M059J (cell line): ENCODE data around the gene APCDD1. TPM values are rescaled to one million over a fixed set of nuclear protein-coding genes. Genes with fewer than 3 reads are reported as not detected.
A peak's percentile ranks its signal among the peaks of the same experiment; 100 is the strongest.
"Not testable (repeated sequence)": the region's sequence is repeated elsewhere in the genome, so short reads cannot be mapped to it uniquely, and the experiment has no call there.

ENCODE experiments used
- DNase-seq: peaks from one replicate; pipeline ENCODE4 v3.0.0-alpha.2; 2012; ENCODE audit warnings: low read depth
- total RNA-seq: library from RNA; depleted of rRNA; stranded (reverse); fragments of >200 nt; shearing (Covaris generic); gene quantifications from 2 replicates; pipeline ENCODE4 v1.2.3, GENCODE V29; 2014

The APCDD1 gene
- total RNA-seq, 1 experiment from 2014 or later = 6.8 TPM

DNA sequence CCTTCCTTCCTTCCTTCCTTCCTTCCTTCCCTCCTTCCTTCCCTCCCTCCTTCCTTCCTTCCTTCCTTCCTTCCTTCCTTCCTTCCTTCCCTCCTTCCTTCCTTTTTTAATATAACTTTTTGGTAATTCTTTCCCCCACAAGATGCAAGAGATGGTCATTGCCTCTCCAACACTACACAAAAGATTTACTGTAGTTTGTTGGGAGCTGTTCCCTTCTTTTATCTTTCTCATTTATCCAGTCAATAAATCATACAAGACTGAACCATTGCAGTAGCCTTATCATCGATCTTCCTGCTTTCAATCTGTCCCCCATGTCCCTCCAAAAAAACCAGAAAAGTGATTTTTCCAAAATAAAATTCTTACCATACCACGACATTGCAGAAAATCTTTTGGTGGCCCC is 8.2 kb downstream of the APCDD1 start:
- no peak for DNase-seq

DNA sequence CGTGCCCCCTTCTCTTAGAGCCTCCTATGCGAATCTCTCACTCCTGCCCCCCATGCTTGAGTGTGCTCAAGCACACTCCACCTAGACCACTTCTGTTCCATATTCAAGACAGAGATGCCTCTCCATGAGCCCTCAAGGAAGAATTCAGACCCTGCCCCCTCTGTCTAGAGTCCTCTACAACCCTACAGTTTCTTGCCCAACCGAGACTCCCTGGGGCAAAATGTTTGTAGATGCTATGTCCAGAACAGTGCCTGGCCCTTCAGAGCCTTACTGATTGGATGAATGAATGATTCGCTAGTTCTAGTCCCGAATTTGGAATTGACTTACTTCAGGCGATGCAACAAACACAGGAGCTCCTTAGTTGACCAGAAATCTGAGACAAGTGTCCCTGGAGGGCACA is 8.7 kb downstream of the APCDD1 start:
- no peak for DNase-seq

DNA sequence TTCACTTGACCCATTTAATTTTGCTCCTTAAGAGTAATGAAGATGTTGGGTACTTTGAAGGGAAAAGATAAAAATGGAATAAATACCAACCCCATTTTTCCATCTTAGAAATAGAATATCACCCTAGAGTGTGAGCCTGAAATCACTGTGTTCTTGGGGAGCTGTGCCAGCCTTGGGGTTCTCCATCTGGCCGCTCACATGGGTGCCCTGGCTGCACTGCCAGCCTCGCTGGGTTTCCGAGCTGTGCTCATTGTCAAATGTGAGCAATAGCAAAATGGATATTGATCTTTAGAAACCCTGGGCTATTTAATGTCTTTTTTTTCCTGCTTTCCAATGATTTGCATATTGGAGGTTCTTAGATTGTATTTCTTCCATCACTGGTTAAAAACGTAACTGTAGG is 9.3 kb downstream of the APCDD1 start:
- DNase-seq = no peak

DNA sequence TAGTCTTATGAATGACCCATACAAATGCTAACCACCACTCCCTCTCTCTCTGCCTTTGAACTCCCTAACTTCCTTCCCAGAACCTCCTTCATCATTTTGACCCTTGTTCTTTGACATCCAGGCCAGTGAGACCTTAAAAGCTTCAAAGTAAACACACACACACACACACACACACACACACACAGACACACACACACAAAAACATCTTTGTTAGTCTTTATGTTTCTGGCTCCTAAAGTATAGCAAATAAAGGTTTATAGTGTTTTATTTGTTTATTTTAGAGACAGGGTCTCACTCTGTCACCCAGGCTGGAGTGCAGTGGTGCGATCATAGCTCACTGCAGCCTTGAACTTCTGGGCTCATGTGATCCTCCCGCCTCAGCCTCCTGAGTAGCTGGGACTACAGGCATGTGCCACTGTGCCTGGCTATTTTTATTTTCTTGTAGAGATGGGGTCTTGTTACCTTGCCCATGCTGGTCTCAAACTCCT is 9.8 kb downstream of the APCDD1 start:
- not testable (repeated sequence) for DNase-seq

DNA sequence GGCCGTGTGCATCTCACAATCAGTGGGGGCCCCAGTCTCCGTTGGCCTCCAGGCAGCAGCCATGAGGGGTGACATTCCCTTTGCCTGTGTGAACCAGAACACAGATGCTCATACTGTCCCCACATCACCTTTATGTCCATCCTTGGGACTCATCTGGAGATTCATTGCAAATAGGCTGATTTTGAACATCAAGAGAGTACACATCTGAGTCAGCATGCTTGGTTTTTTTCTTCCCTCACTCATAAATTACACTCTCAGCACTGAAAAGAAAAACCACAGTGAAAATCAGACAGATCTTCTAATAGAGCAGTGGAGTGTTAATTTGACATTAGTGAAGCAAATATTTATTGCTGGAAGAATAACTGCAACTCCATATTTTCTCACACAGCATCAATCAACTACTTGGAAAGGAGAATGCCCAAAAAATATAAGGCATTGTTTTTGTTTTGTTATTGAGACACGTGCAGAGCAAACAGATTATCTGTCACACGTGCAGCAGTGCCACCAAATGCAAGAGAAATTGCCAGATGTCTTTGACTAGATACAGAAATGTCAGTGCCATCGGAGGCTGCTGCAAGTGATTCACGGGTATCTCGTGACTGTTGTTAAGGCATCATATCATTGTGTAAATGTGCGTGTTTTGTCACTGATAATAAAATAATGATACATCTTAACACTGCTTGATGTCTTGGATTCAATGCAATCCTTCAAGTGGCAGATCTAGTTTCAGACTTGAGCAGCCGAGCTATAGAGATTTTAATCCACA is 10.9 kb downstream of the APCDD1 start:
- DNase-seq = no peak

DNA sequence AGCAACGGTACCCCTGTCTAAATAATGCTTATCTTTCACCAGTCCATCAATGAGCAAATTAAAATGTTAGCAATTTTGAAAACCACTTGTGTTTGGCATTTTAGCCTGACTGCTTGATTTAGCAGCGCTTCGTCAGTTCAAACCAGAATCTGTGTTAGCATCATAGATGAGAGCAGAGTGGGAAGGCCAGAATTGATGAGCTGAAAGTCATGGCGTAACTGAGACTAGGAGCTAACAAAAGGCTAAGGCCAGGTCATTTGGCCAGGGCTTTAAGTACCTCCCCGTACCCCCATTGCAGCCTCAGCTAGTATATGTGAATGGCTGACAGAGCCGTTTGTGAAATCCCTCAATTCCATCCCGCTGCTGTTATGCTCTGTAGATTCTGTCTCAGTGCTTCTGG is 16.0 kb downstream of the APCDD1 start:
- no peak for DNase-seq

DNA sequence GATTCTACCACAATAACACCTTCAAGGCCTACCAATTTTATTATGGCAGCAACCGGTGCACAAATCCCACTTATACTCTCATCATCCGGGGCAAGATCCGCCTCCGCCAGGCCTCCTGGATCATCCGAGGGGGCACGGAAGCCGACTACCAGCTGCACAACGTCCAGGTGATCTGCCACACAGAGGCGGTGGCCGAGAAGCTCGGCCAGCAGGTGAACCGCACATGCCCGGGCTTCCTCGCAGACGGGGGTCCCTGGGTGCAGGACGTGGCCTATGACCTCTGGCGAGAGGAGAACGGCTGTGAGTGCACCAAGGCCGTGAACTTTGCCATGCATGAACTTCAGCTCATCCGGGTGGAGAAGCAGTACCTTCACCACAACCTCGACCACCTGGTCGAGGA is 17.1 kb downstream of the APCDD1 start:
- no peak for DNase-seq

DNA sequence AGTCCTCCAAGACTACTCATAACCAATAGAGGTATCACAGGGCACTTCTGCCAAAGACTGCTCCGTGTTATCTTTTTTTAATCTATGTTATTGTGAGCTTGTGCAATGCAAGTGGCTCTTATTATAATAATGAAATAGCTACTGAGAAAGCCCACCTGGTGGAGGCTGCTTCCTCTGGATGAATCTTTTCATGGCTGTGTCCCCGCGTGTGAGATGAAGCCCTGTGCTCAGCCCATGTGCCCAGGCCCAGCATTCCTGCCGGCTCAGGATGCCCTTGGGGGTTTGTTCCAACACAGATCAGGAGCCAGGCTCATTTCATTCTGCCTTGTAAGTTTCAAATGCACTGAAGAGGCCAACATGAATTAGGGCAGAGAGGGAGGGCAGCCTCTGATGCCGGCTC is 18.7 kb downstream of the APCDD1 start:
- no peak for DNase-seq

DNA sequence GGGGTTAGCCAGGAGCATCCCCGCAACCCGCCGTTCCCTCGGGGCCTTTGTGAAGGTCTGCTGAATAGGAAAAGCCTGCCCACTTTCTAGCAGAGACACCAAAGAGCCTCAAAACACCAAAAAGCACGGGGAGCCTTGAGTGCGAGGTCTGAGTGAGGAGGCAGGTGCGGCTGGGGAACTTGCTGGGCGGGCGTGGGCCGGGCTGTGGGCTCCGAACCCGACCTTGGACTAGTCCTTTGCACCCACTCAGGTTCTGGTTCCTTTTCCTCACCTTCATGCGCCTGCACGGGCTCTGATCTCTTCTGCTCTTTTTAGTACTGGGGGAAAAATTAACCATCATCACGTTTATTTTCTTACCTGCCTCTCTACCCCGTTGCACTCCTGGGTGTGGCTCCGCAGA is 19.9 kb downstream of the APCDD1 start:
- no peak for DNase-seq

DNA sequence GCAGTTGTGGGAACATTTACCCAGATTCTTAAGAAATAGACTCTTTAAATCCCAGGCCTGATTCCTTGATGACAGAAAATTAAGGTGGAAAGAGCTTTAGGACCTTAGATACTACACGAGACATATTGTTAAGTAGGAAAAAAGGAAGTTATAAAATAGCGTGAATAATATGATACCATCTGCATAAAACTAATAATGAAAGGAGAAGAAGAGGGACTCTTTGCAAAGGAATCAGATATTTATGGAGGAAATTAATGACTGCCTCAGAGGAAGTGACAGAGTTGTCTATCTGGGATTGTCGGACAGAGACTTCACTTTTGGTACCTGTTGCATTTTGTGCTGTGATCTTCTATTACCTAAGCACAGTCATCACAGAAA is 20.8 kb downstream of the APCDD1 start:
- no peak for DNase-seq

DNA sequence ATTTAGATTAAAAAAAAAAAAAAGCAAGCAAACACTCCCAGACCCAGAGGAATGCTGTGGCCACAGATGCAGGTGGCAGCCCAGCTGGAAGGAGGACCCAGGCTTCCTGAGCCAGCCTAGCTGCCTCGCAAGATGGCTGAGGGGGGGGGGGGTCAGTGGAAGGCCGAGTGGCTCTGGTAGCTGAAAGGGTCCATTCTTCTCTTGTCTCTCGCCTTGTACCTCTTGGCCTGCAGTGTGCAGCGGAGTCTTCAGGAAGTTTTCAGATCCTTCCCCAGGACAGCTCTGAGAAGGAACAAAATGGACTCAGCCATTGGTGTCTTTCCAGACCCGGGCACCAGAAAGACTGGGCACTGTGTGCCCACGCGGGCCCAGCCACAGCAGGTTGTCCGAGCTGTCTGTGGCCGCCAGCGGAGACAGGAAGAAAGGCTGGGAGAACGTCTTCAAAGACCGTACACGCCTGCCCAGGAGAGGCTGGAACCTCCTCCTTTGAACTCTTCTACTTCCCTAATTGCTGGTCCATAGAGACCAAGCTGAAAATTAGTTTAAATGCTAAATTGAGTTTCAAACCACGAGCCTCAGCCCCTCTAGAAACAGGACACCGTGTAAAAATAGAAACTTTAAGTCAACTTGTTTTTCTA is 21.3 kb downstream of the APCDD1 start:
- DNase-seq = no peak

DNA sequence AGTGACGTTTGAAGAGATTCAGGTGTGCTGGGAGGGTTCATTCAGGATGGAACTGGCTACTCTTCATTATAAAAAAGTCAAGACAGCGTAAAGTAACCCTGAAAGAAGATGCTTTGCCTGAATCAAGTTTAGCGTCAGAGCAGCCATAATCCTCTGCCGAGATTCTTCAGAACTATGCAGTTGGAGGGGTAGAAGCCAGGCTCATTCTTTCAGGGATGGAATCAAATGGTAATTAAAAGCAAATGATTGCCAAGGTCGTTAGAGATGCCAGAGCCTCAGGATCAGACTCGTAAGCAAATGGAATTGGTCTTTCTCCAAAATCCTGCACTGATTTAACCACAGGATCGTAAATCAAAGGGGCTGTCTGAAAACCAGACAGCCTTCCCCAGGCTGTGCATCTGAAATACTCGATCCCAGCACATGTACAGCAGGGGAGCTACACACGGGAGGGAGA is 21.9 kb downstream of the APCDD1 start:
- peak; percentile 81 for DNase-seq

DNA sequence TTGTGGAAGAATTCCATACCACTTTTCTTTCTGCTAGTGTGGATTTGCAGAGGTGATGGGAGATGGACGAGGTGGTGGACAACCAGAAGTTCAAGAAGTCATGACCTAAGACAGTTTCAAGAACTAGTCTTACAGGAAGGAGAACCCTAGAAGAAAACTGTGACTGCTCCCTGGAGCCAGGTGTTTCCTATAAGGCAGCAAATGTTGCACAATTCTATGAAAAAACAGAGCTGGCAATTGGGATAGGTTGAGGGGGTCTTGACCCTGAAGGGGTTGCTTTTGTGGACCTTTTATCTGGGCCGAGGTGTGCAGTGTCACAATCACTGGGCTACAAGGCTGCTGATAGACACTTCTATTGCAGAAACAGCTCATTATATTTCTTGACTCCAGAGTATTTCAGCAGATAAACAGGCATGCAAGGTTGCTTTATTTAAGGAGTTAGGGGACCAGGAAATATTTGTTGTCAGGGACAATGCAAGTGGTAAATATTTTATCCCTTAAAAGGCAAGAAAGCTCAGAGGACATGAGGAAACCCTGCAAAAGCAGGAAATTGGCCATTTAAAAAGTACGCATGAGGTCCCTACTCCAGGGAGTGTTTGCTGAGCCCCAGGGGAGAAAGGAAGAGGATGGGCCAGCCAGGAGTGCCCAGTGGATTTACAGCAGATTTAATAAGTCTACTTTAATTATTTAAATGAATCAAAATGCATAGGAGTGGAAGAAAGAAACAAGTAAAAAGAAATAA is 22.9 kb downstream of the APCDD1 start:
- no peak for DNase-seq

DNA sequence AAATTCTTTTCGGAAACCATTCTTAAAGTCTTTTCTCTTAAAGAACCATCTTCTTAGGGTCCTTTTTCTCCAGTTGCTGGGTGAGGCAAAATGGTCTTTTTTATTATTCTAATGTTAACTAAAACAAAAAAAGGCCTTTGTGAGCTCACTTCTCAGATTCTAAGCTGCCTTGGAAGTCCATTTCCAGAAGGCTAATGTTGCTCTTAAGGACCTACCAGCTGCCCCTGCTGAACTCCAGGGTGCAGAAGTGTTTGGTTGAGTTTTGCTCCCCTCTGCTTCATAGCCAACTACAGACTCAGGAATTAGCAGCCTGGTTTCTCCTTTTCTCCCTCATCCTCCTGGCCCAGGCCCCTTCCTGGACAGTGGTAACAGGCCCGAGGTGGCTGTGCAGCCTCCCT is 23.4 kb downstream of the APCDD1 start:
- DNase-seq = no peak

DNA sequence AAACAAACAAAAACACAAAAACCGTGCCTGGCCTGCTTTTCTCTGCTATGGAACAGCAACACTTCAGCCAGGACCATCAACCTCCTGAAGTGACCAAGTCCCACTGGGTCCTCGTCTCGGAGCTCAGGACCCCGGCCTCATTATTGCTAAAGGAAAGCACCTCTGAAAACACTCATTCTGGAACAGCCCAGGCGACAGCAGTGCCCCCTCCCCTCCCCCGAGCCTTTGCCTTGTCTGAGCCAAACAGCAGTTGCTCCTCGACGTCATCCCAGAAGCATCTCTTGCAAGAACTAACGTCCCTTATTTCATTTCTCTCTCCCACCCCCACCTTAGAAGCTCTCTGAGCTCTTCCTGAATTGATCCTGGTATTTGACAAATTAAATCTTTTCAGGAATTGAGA is 27.4 kb downstream of the APCDD1 start:
- no peak for DNase-seq

DNA sequence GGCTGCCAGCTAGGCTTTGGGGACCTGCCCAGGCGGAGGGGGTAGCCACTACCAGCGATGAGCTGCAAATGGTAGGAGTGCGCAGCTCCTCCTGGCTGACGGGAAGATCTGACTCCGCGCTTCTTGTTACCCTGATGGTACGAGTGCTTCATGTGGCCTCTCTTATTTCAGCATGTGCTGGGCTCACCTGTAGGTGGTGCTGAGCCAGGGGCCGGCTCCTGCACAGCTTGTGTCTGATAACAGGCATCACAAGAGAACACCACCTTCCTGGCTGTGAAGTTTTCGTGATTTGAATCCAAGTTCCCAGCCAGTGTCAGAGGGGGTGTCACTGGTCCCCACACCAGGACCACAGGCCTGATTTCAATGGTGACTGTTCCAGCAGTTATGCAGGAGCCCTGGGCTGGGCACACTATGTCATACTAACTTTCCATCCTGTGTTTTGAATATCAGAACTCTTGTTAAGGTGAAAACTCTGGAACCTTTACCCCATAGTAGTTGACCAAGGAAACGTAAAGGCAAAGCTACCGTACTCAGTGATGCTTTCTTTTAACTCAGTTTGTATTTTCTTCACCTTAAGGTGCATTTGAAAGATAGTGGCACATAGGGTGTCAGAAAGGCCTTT is 28.0 kb downstream of the APCDD1 start:
- DNase-seq = no peak

DNA sequence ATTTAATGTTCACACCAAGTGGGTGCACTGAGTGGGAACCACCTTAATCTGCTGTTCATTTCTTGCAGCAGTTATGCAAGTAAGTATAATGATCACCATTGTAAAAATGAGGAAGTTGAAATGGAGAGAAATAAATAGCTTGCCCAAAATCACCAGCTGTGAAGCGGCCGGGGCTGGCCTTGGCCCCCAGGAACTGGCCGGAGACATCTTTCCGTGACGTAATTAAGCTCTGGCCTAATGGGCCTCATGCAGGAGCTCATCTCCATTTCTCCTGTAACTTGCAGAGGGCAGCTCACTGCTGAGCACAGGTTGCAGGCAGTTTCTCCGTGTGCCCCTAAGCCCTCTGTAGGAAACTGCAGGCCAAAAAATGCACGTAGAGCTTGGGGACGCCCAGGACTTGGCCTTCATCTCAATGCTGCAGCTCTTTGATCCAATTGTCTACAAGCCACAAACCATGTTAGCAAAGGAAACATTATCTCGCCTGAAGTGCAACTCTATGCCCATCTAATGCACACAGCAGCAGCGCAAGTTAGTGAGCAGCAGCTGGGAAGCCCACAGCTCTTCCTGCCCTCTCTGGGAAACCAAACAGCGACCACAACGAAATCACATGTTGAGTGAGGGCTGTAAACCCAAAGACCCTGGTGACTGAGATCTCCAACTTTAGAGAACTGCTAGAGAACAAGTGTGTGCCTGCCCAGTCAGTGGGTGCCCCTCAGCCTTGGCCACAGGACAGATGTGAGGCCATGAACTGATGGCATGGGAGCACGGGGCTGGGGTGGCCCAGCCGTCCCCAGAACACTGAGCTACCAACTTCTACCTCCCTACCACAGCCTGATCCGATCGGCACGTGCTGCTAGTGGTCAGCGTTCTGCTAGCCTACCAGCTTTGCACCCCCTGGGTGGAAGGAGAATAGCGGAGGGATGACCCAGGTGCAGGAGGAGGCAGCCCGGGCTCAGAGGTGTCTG is 28.8 kb downstream of the APCDD1 start:
- DNase-seq = no peak

DNA sequence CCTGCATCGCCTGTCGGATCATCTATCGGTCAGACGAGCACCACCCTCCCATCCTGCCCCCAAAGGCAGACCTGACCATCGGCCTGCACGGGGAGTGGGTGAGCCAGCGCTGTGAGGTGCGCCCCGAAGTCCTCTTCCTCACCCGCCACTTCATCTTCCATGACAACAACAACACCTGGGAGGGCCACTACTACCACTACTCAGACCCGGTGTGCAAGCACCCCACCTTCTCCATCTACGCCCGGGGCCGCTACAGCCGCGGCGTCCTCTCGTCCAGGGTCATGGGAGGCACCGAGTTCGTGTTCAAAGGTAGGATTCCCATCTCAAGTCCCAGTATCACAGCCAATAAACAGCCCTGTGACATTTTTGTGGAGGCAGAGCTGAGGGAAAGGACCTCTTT is 31.0 kb downstream of the APCDD1 start:
- DNase-seq = no peak

DNA sequence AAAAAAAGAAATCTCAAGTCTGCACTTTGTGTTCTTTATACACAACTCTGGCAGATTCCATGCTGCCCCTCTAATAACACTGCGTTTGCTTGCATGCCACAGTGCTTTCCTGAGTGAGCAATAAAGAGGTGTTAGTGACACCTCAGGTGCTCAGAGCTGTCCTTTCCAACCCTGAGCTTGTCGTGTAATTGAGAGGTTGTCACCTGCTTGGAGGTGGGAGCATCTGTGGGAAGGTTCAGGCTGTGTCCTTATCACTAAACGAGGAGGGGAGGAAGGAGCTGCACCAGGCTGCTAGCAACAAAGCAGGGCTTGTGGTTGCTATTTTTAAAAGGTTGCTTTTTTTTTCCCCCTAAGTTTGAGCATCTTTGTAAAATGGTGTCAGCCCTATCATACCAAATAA is 31.9 kb downstream of the APCDD1 start:
- no peak for DNase-seq

DNA sequence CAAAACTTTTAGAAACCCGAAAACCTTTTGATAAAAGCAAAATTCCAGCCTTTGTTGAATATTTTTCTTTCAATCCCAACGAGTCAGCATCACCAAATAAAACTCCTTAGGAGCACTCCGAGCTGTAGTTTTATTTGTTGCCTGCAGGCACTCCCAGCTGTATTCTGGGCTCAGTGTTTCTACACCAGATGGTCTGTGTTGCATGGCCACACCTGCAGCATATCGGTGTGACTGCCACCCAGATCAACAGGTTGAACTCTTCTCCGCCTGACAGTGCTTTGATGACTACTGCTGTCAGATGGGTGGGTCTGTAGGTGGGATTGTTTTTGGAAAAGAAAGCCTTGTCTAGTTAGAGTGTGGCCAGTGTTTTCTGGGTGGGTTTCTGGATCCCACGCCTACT is 32.7 kb downstream of the APCDD1 start:
- DNase-seq = no peak

DNA sequence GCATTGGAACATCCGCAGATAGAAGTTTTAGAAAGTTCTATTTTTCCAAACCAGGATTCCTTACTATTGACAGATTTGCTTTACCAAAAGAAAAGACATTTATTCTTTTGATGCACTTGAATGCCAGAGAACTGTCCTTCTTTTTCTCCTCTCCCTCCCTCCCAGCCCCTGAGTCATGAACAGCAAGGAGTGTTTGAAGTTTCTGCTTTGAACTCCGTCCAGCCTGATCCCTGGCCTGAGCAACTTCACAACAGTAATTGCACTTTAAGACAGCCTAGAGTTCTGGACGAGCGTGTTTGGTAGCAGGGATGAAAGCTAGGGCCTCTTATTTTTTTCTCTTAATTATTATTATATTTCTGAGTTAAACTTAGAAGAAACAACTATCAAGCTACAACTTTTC is 33.6 kb downstream of the APCDD1 start:
- DNase-seq = no peak
